PC-9 (cell line): Measurements from ENCODE around the gene SPTBN5. TPM values are rescaled to one million over a fixed set of nuclear protein-coding genes. Genes with fewer than 3 reads are reported as not detected.

Source experiments
- BruUV-seq: library from RNA; stranded (reverse); fragments of 400-500 nt; replicated peaks from 2 replicates; lab custom pipeline; 2021; lab: Mats Ljungman, UMichigan
- CTCF ChIA-PET: fragments of 300-600 bp; sonication (Branson Sonifier 250); formaldehyde crosslinking; loops from one replicate; lab custom pipeline; 2022; ENCODE audit warnings: antibody characterized with exemption; lab: Charles Lee
- POLR2A ChIA-PET: fragments of 300-600 bp; sonication (Branson Sonifier 250); formaldehyde crosslinking; loops from one replicate; lab custom pipeline; 2022; ENCODE audit warnings: antibody characterized with exemption; ENCODE audit not compliant: unreplicated experiment; lab: Charles Lee
- DNase-seq, 2 experiments: peaks; one replicate each; pipeline versions ENCODE4 v3.0.0 to v3.0.0-alpha.2; 2015 to 2022; ENCODE audit warnings: mixed read lengths in 1 of 2
- H2AFZ ChIP-seq: fragments of 200-600 bp; sonication (generic); 2 replicates; pipeline ENCODE4 v1.8.1; 2017; ENCODE audit warnings: antibody characterized with exemption
- H3F3A ChIP-seq: fragments of 200-600 bp; sonication (generic); 2 replicates; pipeline ENCODE4 v1.8.1; 2017; ENCODE audit warnings: antibody characterized with exemption, mild to moderate bottlenecking, low read depth; ENCODE audit not compliant: insufficient read depth
- H3K27ac ChIP-seq: fragments of 200-600 bp; sonication (generic); 2 replicates; pipeline ENCODE4 v1.6.1; 2016; ENCODE audit warnings: mixed run types
- H3K27me3 ChIP-seq: fragments of 200-600 bp; sonication (generic); 2 replicates; pipeline ENCODE4 v1.6.1; 2016; ENCODE audit warnings: low read depth, mixed run types; ENCODE audit not compliant: insufficient read depth
- H3K36me3 ChIP-seq: fragments of 200-600 bp; sonication (generic); 2 replicates; pipeline ENCODE4 v1.6.1; 2016; ENCODE audit warnings: low read depth, mixed run types
- H3K4me1 ChIP-seq: fragments of 200-600 bp; sonication (generic); replicated peaks from 2 replicates; pipeline ENCODE4 v1.6.1; 2016; ENCODE audit warnings: mixed run types; ENCODE audit not compliant: insufficient read depth
- H3K4me2 ChIP-seq: fragments of 200-600 bp; sonication (generic); 2 replicates; pipeline ENCODE4 v1.6.1; 2017; ENCODE audit warnings: mixed run types
- H3K4me3 ChIP-seq: fragments of 200-600 bp; sonication (generic); 2 replicates; pipeline ENCODE4 v1.6.1; 2016; ENCODE audit warnings: mixed run types
- H3K79me2 ChIP-seq: fragments of 200-600 bp; sonication (generic); 2 replicates; pipeline ENCODE4 v1.6.1; 2017; ENCODE audit warnings: low read depth, mixed run types
- H3K9me2 ChIP-seq: fragments of 200-600 bp; sonication (generic); 2 replicates; pipeline ENCODE4 v1.8.1; 2017; ENCODE audit warnings: mild to moderate bottlenecking; ENCODE audit not compliant: insufficient read depth
- H3K9me3 ChIP-seq: fragments of 200-600 bp; sonication (generic); 2 replicates; pipeline ENCODE4 v1.8.1; 2016; ENCODE audit warnings: low read depth; ENCODE audit not compliant: insufficient read depth
- H4K20me1 ChIP-seq: fragments of 200-600 bp; sonication (generic); 2 replicates; pipeline ENCODE4 v1.8.1; 2017; ENCODE audit not compliant: insufficient read depth
- EZH2 ChIP-seq: fragments of 200-600 bp; sonication (generic); IDR thresholded peaks from 2 replicates; pipeline ENCODE4 v1.8.0; 2017; ENCODE audit warnings: antibody characterized with exemption, low read depth
- intact Hi-C: fragments of 100-400 bp; cut with micrococcal nuclease; formaldehyde crosslinking; loops from one replicate; pipeline ENCODE4 v1.10.0; 2022; ENCODE audit not compliant: unreplicated experiment
- total RNA-seq: library from RNA; stranded (reverse); gene quantifications from 2 replicates; pipeline ENCODE4 v1.2.3, GENCODE V29; 2021
- TF ChIP-seq, protein P1 (sequence below): fragments of 200-600 bp; sonication (generic); conservative IDR thresholded peaks from 2 replicates; pipeline ENCODE4 v1.6.1; 2017; ENCODE audit warnings: mixed run types, antibody characterized with exemption, mild to moderate bottlenecking, moderate library complexity

The SPTBN5 gene
- total RNA-seq, 1 experiment from 2014 or later: 2.6 TPM

DNA sequence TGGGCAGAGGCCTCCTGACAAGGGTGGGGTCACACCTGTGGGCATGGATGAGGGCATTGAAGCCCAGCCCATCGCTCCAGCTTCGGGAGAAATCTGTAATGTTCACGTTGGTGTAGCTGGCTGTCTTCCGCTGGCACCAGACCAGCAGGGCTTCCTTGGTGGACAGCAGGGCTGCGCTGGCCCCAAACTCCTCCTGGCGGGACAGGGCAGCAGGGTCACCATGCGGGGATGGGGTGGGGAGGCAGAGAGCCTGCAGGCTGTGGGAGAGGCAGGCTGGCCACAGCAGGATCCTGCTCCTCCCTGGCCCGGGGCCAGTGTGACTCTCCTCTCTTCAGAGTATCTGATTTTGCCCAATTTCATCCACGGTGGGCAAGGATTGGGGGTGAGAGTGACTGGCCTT, 6.0 kb downstream of the SPTBN5 start:
- no peaks in the 10 kb centered on the region for H3K79me2 ChIP-seq
- no peaks in the 10 kb centered on the region for H4K20me1 ChIP-seq
- no peaks in the 10 kb centered on the region for H3F3A ChIP-seq
- no peaks in the 10 kb centered on the region for H3K27me3 ChIP-seq
- no peak overlapping the region for H3K4me2 ChIP-seq
- no peak overlapping the region for H2AFZ ChIP-seq
- no peaks in the 10 kb centered on the region for H3K36me3 ChIP-seq
- intact Hi-C loops: no loop called here
- H3K9me3 ChIP-seq: no peaks in the 10 kb centered on the region
- no peaks in the 10 kb centered on the region for H3K9me2 ChIP-seq
- no peak overlapping the region for H3K27ac ChIP-seq
- no TSS peak for BruUV-seq
- POLR2A ChIA-PET: no interaction called here
- no peak overlapping the region for H3K4me3 ChIP-seq
- H3K4me1 ChIP-seq: no peaks in the 10 kb centered on the region
- TF ChIP-seq, protein P1, sequence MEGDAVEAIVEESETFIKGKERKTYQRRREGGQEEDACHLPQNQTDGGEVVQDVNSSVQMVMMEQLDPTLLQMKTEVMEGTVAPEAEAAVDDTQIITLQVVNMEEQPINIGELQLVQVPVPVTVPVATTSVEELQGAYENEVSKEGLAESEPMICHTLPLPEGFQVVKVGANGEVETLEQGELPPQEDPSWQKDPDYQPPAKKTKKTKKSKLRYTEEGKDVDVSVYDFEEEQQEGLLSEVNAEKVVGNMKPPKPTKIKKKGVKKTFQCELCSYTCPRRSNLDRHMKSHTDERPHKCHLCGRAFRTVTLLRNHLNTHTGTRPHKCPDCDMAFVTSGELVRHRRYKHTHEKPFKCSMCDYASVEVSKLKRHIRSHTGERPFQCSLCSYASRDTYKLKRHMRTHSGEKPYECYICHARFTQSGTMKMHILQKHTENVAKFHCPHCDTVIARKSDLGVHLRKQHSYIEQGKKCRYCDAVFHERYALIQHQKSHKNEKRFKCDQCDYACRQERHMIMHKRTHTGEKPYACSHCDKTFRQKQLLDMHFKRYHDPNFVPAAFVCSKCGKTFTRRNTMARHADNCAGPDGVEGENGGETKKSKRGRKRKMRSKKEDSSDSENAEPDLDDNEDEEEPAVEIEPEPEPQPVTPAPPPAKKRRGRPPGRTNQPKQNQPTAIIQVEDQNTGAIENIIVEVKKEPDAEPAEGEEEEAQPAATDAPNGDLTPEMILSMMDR: no peak
- TF ChIP-seq EZH2: no peak
- CTCF ChIA-PET: no interaction called here
- no peak for DNase-seq

GRCh38 chr15:41887161-41887560, 6.7 kb downstream of the SPTBN5 start:
- Histone ChIP-seq H3K79me2 (no peaks in the 10 kb centered on the region), H3K27me3 (no peaks in the 10 kb centered on the region), H3K4me1 (no peaks in the 10 kb centered on the region), H4K20me1 (no peaks in the 10 kb centered on the region), H2AFZ (no peak overlapping the region), H3K27ac (no peak overlapping the region), H3K4me3 (no peak overlapping the region), H3K4me2 (no peak overlapping the region), H3K36me3 (no peaks in the 10 kb centered on the region), H3F3A (no peaks in the 10 kb centered on the region), H3K9me2 (no peaks in the 10 kb centered on the region), H3K9me3 (no peaks in the 10 kb centered on the region)
- POLR2A ChIA-PET: no interaction called here
- TF ChIP-seq, protein P1: no peak
- TF ChIP-seq EZH2: no peak
- CTCF ChIA-PET: interaction anchor here (0.6 kb wide), 1 partner anchor 128 kb away, joined by 6 read pairs; no protein-coding TSS in a partner anchor
- DNase-seq: no peak
- no TSS peak for BruUV-seq
- intact Hi-C loops: no loop called here

GRCh38 chr15:41886741-41887140, 7.1 kb downstream of the SPTBN5 start:
- intact Hi-C loops: no loop called here

More at GRCh38 chr15:41886741-41887140, 7.1 kb downstream of the SPTBN5 start:
- no peak overlapping the region for H3K4me2 ChIP-seq
- no peaks in the 10 kb centered on the region for H3F3A ChIP-seq
- no TSS peak for BruUV-seq
- no peaks in the 10 kb centered on the region for H3K79me2 ChIP-seq
- ChIA-PET POLR2A (no interaction called here), CTCF (interaction anchor here (0.6 kb wide), 1 partner anchor 128 kb away, joined by 6 read pairs; no protein-coding TSS in a partner anchor)
- H3K4me1 ChIP-seq: no peaks in the 10 kb centered on the region
- H4K20me1 ChIP-seq: no peaks in the 10 kb centered on the region
- H3K27ac ChIP-seq: no peak overlapping the region
- no peak for DNase-seq
- TF ChIP-seq, protein P1: no peak
- no peak for TF ChIP-seq EZH2
- H3K27me3 ChIP-seq: no peaks in the 10 kb centered on the region
- no peaks in the 10 kb centered on the region for H3K9me3 ChIP-seq
- H3K4me3 ChIP-seq: no peak overlapping the region
- no peaks in the 10 kb centered on the region for H3K36me3 ChIP-seq
- no peak overlapping the region for H2AFZ ChIP-seq
- no peaks in the 10 kb centered on the region for H3K9me2 ChIP-seq
